ENCODE results near the gene UGDH.
A peak's percentile ranks its signal among the peaks of the same experiment; 100 is the strongest.

The UGDH gene

DNA sequence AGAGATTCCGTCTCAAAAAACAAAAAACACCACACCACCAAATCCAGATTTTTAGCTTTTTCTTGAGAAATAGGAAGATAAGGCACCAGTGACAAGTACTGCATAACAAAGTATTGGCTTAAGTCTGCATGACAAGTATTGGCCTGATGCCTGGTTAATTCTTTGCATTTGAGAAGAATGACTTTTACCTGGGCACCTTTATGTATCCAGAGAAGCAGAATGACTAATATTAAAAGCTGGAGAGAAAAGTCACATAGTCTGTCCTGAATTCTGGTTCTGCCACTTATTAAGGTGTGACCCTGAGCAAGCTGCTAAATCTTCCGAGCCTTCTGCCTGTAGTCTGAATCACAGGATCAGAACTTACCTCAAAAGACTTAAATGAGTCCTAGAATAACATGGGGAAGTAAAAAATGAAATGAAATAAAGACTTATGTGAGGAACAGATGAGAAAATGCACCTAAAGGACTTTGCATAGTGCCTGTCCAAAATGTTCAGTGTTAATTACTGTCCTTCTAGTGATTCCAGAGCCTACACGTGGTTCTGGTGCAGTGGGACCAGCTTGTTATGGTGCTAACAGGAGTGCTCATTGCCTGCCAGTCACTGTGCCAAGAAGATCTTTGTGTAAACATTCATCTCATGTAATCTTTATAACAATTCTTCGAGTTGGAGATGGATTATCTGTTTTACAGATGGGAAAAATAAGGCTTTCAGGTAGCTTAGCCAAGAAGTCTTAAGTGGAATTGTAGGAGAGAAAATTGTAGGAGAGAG lies 31.6 kb downstream of the UGDH start:
- Mint-ChIP-seq H3K27ac (no peak overlapping the region), H3K36me3 (peaks cover 6% of the 10 kb centered on the region), H3K27me3 (no peaks in the 10 kb centered on the region), H3K4me1 (no peaks in the 10 kb centered on the region), H3K9me3 (no peaks in the 10 kb centered on the region), H3K4me3 (no peak overlapping the region)
- ATAC-seq (ENCODE audit: low read depth): no peak
- DNase-seq (ENCODE audit: low spot score in 2 of 2): no peak

GRCh38 chr4:39494354-39494753 lies 32.9 kb downstream of the UGDH start:
- Mint-ChIP-seq H3K36me3 (peaks cover 4% of the 10 kb centered on the region), H3K9me3 (no peaks in the 10 kb centered on the region), H3K4me3 (no peak overlapping the region), H3K4me1 (no peaks in the 10 kb centered on the region), H3K27ac (no peak overlapping the region), H3K27me3 (no peaks in the 10 kb centered on the region)
- DNase-seq (ENCODE audit: low spot score in 2 of 2): no peak
- ATAC-seq (ENCODE audit: low read depth): no peak

- H3K36me3 Mint-ChIP-seq: no peaks in the 10 kb centered on the region
- no peaks in the 10 kb centered on the region for H3K4me1 Mint-ChIP-seq
- ATAC-seq (ENCODE audit: low read depth): no peak
- H3K9me3 Mint-ChIP-seq: no peaks in the 10 kb centered on the region
- H3K4me3 Mint-ChIP-seq: no peak overlapping the region
- no peaks in the 10 kb centered on the region for H3K27me3 Mint-ChIP-seq
- H3K27ac Mint-ChIP-seq: no peak overlapping the region
- DNase-seq (ENCODE audit: low spot score in 2 of 2): no peak
These were observed 36.9 kb downstream of the UGDH start for GRCh38 chr4:39490322-39490721.

- H3K4me3 Mint-ChIP-seq: no peak overlapping the region
- no peak overlapping the region for H3K27ac Mint-ChIP-seq
- H3K27me3 Mint-ChIP-seq: no peaks in the 10 kb centered on the region
- H3K9me3 Mint-ChIP-seq: peaks cover 1% of the 10 kb centered on the region
- DNase-seq (ENCODE audit: low spot score in 2 of 2): no peak
- H3K4me1 Mint-ChIP-seq: no peaks in the 10 kb centered on the region
- no peak for ATAC-seq (ENCODE audit: low read depth)
- H3K36me3 Mint-ChIP-seq: no peaks in the 10 kb centered on the region
These were observed 40.9 kb downstream of the UGDH start for GRCh38 chr4:39486221-39486804.

DNA sequence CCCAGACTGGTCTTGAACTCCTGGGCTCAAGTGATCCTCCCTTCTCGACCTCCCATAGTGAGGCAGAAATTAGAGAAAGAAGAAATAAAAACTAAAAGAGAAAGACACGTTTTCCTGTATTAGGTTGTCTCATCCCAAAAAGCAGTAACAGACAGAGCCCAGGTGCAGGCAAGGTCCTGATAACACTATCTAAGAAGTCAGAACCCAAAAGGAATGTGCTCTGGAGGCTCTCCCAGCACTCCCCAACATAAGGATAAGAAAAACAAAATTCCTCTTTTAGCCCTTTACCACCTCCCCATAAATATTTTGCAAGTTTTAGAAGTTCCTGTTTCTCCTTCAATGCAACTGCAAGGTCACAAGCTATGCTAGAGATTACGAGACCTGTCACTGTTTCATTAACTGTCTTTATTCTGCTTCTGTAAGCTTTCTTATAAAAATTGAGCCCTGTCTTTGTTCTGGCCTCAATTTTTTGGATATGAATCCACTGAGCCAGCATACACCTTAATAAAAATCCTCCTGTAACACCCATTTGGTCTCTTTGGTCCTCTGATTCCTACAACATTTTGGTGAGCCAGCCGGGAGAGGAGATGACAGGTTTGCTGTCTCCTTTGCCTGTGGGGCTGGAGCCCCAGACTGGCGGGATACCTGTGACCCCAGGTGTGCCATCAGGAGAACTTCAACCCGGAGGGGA lies 42.5 kb downstream of the UGDH start:
- Mint-ChIP-seq H3K27me3 (no peaks in the 10 kb centered on the region), H3K36me3 (no peaks in the 10 kb centered on the region), H3K4me1 (no peaks in the 10 kb centered on the region), H3K27ac (no peak overlapping the region), H3K4me3 (no peak overlapping the region), H3K9me3 (peaks cover 1% of the 10 kb centered on the region)
- ATAC-seq (ENCODE audit: low read depth) (no peak), DNase-seq (ENCODE audit: low spot score in 2 of 2) (no peak)

GRCh38 chr4:39480902-39481695 lies 46.1 kb downstream of the UGDH start:
- ATAC-seq (ENCODE audit: low read depth): no peak
- Mint-ChIP-seq H3K4me3 (no peak overlapping the region), H3K36me3 (peaks cover 2% of the 10 kb centered on the region), H3K4me1 (no peaks in the 10 kb centered on the region), H3K27ac (no peak overlapping the region), H3K9me3 (peaks cover 1% of the 10 kb centered on the region), H3K27me3 (no peaks in the 10 kb centered on the region)
- no peak for DNase-seq (ENCODE audit: low spot score in 2 of 2)

- no peak for DNase-seq (ENCODE audit: low spot score in 2 of 2)
- H3K36me3 Mint-ChIP-seq: peaks cover 2% of the 10 kb centered on the region
- no peaks in the 10 kb centered on the region for H3K4me1 Mint-ChIP-seq
- peaks cover 1% of the 10 kb centered on the region for H3K9me3 Mint-ChIP-seq
- ATAC-seq (ENCODE audit: low read depth): no peak
- H3K27me3 Mint-ChIP-seq: no peaks in the 10 kb centered on the region
- no peak overlapping the region for H3K27ac Mint-ChIP-seq
- no peak overlapping the region for H3K4me3 Mint-ChIP-seq
These were observed 47.0 kb downstream of the UGDH start for GRCh38 chr4:39480251-39480650.

DNA sequence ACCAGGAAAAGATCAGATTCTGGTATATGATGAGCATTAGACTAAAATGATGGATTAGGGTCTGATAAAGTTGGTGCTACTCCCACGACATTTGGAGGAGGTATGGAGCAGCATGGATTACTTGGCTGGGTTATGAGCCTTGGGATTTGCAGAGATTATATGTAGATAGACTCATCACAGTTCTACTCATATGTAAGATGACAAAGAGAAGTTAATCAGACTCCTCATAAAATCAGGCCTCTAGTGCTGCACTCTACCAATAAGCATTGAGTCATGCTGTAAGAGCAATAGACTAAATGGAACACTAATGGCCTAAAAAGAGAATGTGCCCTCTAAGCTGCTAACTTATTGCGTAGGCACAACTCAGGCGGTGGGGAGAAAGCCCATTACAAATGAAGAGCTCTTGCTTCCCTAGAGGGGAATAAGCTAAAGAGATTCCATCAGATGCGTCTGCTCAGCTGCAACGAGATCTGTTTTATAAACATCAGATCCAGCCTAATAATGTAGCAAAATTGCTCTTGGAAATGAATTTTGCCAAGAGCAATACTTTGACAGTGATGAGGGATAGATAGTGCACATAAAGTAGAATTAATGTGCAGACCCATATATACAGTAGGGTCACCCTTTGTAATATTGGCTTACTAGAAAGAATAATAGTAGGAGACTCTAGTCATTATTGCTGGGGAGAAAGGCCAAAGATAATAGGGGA lies 50.9 kb downstream of the UGDH start:
- ATAC-seq (ENCODE audit: low read depth) (no peak), DNase-seq (ENCODE audit: low spot score in 2 of 2) (no peak)
- Mint-ChIP-seq H3K4me1 (no peaks in the 10 kb centered on the region), H3K36me3 (peaks cover 4% of the 10 kb centered on the region), H3K27me3 (no peaks in the 10 kb centered on the region), H3K4me3 (no peak overlapping the region), H3K27ac (peak overlapping the region; percentile 24), H3K9me3 (no peaks in the 10 kb centered on the region)

- no peaks in the 10 kb centered on the region for H3K9me3 Mint-ChIP-seq
- ATAC-seq (ENCODE audit: low read depth) (no peak), DNase-seq (ENCODE audit: low spot score in 2 of 2) (no peak)
- peaks cover 5% of the 10 kb centered on the region for H3K4me1 Mint-ChIP-seq
- H3K36me3 Mint-ChIP-seq: peaks cover 4% of the 10 kb centered on the region
- H3K27me3 Mint-ChIP-seq: no peaks in the 10 kb centered on the region
- H3K4me3 Mint-ChIP-seq: no peak overlapping the region
- no peak overlapping the region for H3K27ac Mint-ChIP-seq
These were observed 54.8 kb downstream of the UGDH start for GRCh38 chr4:39472396-39472795.

DNA sequence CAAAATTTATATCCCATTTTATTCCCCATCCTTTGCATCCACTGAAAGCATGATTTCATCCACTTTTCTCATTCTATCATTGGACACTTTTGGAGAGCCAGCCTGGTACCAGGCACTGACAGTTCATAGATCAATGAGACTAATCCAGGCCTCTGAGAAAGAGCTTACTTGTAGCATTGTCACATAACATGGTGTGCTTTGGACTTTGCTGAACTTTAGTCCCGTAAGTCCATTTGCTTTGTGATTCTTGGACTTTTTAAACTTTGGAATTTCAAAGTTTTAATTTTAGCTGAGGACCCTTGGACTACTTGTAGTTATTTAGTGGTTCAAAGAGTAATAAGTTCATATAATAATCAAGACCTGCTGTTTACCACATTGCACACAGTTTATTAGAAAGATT lies 56.8 kb downstream of the UGDH start:
- H3K36me3 Mint-ChIP-seq: peaks cover 2% of the 10 kb centered on the region

GRCh38 chr4:39469429-39470077 lies 57.7 kb downstream of the UGDH start:
- Mint-ChIP-seq H3K9me3 (no peaks in the 10 kb centered on the region), H3K27ac (peak overlapping the region; percentile 87), H3K36me3 (peaks cover 2% of the 10 kb centered on the region), H3K4me3 (peak overlapping the region; percentile 30), H3K27me3 (no peaks in the 10 kb centered on the region), H3K4me1 (peaks cover 5% of the 10 kb centered on the region)
- peak in 1 of 2 donors; percentile 55 for DNase-seq (ENCODE audit: low spot score in 2 of 2)
- ATAC-seq (ENCODE audit: low read depth): peak; percentile 96

More for the DNA sequence above, 56.8 kb downstream of the UGDH start:
- no peaks in the 10 kb centered on the region for H3K9me3 Mint-ChIP-seq
- ATAC-seq (ENCODE audit: low read depth) (no peak), DNase-seq (ENCODE audit: low spot score in 2 of 2) (no peak)
- no peak overlapping the region for H3K27ac Mint-ChIP-seq
- no peak overlapping the region for H3K4me3 Mint-ChIP-seq
- peaks cover 5% of the 10 kb centered on the region for H3K4me1 Mint-ChIP-seq
- H3K27me3 Mint-ChIP-seq: no peaks in the 10 kb centered on the region

DNA sequence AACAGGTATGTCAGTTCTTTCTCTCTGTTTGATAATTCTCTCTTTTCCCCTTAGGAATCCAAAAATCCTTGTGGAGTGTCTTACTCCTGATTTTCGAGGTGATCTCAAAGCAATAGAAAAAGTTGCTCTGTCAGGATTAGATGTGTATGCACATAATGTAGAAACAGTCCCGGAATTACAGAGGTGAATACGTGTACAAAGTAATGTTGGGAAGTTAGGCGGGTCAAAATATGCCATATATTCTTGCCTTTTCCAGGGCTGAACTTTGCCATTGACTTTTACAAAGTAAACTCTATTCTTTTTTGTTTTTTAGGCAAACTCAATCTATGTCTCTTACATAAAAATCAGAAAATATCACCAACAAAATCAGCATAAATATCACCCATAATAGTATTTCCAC lies 59.8 kb downstream of the UGDH start:
- Mint-ChIP-seq H3K27me3 (no peaks in the 10 kb centered on the region), H3K9me3 (no peaks in the 10 kb centered on the region), H3K36me3 (peaks cover 4% of the 10 kb centered on the region), H3K4me3 (no peak overlapping the region), H3K27ac (no peak overlapping the region), H3K4me1 (peaks cover 5% of the 10 kb centered on the region)
- ATAC-seq (ENCODE audit: low read depth) (no peak), DNase-seq (ENCODE audit: low spot score in 2 of 2) (no peak)

GRCh38 chr4:39466747-39467146 lies 60.5 kb downstream of the UGDH start:
- H3K4me3 Mint-ChIP-seq: no peak overlapping the region
- H3K27ac Mint-ChIP-seq: no peak overlapping the region
- ATAC-seq (ENCODE audit: low read depth) (no peak), DNase-seq (ENCODE audit: low spot score in 2 of 2) (no peak)
- no peaks in the 10 kb centered on the region for H3K27me3 Mint-ChIP-seq
- H3K9me3 Mint-ChIP-seq: no peaks in the 10 kb centered on the region
- H3K36me3 Mint-ChIP-seq: peaks cover 2% of the 10 kb centered on the region
- peaks cover 5% of the 10 kb centered on the region for H3K4me1 Mint-ChIP-seq

Measured in memory B cell (primary cell).